ENCODE results near the gene FGF23.

DNA sequence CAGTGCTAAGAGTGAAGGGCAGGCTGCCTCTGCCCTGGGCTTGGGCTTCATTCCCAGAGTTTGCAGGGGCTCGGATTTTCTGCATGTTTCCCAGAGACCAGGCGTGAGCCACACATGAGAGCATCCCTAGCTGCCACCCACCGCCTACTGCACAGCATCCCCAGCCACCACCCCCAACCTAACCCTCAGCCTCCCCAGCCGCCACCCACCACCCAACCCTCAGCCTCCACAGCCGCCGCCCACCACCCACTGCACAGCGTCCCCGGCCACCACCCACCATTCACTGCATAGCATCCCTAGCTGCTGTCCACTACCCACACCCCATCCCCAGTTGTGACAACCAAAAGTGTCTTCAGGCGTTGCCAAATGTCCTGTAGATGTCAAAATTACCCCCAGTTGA lies 43.5 kb upstream of the FGF23 start:
- TF ChIP-seq, protein P1, sequence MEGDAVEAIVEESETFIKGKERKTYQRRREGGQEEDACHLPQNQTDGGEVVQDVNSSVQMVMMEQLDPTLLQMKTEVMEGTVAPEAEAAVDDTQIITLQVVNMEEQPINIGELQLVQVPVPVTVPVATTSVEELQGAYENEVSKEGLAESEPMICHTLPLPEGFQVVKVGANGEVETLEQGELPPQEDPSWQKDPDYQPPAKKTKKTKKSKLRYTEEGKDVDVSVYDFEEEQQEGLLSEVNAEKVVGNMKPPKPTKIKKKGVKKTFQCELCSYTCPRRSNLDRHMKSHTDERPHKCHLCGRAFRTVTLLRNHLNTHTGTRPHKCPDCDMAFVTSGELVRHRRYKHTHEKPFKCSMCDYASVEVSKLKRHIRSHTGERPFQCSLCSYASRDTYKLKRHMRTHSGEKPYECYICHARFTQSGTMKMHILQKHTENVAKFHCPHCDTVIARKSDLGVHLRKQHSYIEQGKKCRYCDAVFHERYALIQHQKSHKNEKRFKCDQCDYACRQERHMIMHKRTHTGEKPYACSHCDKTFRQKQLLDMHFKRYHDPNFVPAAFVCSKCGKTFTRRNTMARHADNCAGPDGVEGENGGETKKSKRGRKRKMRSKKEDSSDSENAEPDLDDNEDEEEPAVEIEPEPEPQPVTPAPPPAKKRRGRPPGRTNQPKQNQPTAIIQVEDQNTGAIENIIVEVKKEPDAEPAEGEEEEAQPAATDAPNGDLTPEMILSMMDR (conservative IDR thresholded peaks at IDR 0.05; ENCODE audit: low read depth, low read length), result no peak
- no peak for TF ChIP-seq EZH2 (IDR thresholded peaks at IDR 0.05; ENCODE audit: borderline replicate concordance, low read depth, low read length, poor library complexity, severe bottlenecking)

All from A673 (cell line).